Fibroblast of pulmonary artery (primary cell): ENCODE results near the gene KRT86.

Experiments used
- DNase-seq: peaks from one replicate; pipeline ENCODE4 v3.0.0-alpha.2; 2010; ENCODE audit warnings: low read depth
- H3K4me3 ChIP-seq: replicated peaks from 2 replicates; pipeline ENCODE4 v1.5.1; 2011; ENCODE audit warnings: low read depth, mild to moderate bottlenecking, control low read depth, low read length, moderate library complexity
- TF ChIP-seq, protein P1 (sequence below): IDR thresholded peaks from 2 replicates; pipeline ENCODE4 v1.5.1; 2011; ENCODE audit warnings: mild to moderate bottlenecking, control low read depth, low read length, inconsistent platforms; ENCODE audit errors: missing control alignments

The KRT86 gene

DNA sequence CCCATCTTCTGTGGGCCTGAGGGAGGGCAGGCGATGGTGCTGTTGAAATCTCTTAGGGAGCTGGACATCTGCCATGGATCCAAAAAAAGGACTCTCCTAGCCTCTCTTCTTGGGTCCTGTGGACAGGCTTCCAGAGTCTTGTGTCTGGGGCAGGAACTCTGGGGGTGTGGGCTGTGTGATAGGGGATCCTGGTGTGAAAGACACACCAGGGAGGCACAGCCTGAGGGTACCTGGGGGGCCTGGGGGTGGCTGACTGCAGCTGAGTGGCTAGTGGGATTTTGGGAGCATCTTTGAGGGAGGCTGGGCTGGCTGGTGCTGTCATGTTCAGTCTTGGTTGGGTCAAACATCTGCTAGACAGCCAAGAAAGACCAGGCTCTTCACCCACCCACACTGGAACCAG, 48.6 kb downstream of the KRT86 start:
- no peak for DNase-seq
- TF ChIP-seq, protein P1, sequence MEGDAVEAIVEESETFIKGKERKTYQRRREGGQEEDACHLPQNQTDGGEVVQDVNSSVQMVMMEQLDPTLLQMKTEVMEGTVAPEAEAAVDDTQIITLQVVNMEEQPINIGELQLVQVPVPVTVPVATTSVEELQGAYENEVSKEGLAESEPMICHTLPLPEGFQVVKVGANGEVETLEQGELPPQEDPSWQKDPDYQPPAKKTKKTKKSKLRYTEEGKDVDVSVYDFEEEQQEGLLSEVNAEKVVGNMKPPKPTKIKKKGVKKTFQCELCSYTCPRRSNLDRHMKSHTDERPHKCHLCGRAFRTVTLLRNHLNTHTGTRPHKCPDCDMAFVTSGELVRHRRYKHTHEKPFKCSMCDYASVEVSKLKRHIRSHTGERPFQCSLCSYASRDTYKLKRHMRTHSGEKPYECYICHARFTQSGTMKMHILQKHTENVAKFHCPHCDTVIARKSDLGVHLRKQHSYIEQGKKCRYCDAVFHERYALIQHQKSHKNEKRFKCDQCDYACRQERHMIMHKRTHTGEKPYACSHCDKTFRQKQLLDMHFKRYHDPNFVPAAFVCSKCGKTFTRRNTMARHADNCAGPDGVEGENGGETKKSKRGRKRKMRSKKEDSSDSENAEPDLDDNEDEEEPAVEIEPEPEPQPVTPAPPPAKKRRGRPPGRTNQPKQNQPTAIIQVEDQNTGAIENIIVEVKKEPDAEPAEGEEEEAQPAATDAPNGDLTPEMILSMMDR: no peak
- H3K4me3 ChIP-seq: no peak overlapping the region

DNA sequence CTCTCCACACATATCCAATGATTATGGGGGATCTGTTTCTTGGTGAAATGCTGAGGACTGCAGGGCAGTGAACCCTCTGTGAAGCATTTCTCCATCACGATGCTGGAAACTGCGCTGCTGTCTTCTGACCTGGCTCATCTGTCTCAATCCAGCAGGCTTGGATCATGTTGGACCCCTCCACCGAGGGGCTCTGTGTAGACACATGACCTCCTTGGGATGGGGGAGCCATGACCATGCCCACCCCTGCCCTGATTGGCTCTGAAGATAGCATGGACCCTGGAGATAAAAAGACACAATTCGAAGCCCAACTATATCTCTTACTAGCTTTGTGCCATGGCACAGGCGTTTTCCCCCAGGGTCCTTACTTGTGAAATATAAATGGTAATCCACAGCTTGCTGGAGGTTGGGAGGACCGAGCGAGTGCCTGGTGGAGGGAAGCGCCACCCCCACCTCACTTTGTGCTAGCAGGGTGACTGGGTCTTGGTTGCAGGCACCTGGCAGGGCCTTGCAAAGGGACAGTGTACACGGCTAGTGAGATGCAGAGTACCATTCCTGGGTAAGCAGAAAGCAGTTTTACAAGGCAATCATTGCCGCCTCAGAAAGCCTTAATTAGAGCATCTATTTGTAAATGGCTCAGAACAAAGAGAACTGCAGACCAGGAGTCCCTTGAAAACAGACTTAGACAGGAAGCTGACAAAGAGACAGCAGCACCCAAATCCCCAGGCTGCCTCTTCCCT, 49.1 kb downstream of the KRT86 start:
- TF ChIP-seq, protein P1: no peak
- no peak overlapping the region for H3K4me3 ChIP-seq
- DNase-seq: no peak

DNA sequence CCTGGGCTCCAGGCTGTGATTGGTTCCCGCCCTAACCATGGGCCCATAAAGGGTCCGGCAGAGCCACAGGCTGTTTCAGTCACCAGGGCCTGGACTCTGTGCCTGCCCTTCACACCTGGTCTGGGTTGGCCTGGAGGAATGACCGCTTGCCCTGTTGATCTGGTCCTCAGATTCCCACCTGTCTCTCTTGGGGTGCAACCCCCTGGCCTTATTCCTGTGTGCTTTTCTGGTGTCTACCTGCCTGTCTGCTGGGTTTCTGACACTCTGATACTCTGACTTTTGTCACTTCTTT, 49.7 kb downstream of the KRT86 start:
- DNase-seq: no peak
- H3K4me3 ChIP-seq: no peak overlapping the region
- TF ChIP-seq, protein P1: no peak

DNA sequence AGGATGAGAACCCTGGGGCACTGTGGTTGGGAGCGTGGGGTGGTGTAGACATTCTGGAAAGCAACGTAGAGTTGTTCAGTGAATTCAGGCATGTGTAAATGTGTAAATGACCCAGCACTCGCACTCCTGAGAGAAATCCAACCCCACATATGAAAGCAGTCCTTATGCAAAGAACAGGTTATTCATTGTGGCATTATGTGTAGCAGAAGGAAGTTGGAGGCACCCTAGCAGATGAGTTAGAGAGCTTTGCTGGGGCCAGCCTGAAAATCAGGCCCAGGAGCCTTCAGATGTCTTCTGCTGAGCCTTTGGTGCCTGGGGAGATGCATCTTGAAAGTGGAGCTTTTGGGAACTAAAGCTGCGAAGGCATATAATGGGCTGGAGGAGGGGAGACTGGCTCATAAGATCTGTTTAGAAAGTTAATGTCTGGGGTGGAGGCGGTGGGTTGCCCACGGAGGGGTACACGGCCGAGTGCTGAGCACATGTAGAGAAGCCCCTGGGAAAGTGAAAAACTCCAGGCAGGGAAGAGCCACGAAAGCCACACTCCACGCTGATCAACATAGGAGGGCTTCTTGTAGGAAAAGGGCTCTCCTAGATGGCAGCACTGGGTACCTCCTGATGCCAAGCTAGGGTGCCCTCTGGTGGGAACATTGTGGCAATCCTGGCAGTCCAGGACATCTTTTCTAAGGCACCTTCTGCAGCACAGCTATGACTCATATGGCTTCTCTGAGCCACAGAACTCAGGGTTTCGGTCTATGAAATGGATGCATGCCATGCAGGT, 52.8 kb downstream of the KRT86 start:
- DNase-seq: peak; percentile 93
- no peak overlapping the region for H3K4me3 ChIP-seq
- TF ChIP-seq, protein P1: peak; percentile 93

DNA sequence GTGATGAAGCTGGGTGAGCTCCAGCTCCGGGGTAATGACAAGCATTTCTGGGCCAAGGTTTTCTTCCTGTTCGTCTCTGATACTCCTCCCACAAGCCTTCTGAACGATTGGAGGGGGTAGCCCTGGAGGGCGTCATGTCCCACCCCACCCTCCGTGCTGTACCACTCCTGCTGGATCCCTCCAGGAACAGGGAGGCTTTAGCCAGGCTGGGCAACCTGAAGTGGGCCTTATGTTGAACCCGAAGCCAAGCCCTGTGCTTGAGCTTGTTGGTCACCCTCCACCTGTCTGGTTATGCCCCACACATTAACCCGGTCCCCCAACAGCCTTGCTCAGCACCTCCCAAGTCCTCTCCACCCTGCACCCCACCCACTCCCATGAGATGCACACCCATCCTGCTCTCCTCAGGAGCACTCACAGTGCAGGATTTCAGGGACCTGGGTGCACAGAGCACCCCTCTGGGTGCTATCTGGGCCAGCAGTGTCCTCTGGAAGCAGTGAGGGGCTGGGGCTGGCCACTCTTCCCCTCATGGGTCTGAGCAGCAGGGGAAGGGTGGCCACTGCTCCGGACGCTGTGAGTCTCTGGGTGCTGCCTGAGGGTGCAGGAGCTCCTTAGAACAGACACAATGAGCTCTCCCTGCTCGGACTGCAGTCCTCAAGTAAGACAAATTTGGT, 53.5 kb downstream of the KRT86 start:
- TF ChIP-seq, protein P1: no peak
- no peak overlapping the region for H3K4me3 ChIP-seq
- no peak for DNase-seq

DNA sequence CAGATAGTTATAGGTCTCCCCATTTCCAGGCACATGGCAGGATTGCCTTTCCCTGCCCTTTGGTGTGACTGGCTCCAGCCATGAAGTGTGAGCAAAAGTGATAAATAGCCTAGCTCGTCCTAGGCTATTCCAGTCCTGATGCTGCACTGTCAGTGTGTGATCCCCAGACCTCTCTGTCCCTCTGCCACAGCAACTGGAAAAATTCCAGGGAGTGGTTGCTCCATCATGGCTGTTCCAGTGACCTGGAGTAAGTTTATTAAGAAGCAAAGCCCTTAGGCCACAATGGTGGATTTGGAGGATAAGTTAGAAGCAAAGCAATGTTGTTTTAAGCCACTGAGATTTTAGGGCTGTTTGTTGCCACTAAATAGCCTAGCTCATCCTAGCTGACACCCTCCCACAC, 56.6 kb downstream of the KRT86 start:
- H3K4me3 ChIP-seq: no peak overlapping the region
- TF ChIP-seq, protein P1: no peak
- DNase-seq: no peak
